Cortex of kidney (tissue), 1 donor: ENCODE measurements around the gene NUP93.
"Not testable (repeated sequence)": the region's sequence is repeated elsewhere in the genome, so short reads cannot be mapped to it uniquely, and the experiment has no call there.

Experiments
- DNase-seq: peaks from one replicate; lab custom pipeline; 2025; lab: John Stamatoyannopoulos, UW

The NUP93 gene

DNA sequence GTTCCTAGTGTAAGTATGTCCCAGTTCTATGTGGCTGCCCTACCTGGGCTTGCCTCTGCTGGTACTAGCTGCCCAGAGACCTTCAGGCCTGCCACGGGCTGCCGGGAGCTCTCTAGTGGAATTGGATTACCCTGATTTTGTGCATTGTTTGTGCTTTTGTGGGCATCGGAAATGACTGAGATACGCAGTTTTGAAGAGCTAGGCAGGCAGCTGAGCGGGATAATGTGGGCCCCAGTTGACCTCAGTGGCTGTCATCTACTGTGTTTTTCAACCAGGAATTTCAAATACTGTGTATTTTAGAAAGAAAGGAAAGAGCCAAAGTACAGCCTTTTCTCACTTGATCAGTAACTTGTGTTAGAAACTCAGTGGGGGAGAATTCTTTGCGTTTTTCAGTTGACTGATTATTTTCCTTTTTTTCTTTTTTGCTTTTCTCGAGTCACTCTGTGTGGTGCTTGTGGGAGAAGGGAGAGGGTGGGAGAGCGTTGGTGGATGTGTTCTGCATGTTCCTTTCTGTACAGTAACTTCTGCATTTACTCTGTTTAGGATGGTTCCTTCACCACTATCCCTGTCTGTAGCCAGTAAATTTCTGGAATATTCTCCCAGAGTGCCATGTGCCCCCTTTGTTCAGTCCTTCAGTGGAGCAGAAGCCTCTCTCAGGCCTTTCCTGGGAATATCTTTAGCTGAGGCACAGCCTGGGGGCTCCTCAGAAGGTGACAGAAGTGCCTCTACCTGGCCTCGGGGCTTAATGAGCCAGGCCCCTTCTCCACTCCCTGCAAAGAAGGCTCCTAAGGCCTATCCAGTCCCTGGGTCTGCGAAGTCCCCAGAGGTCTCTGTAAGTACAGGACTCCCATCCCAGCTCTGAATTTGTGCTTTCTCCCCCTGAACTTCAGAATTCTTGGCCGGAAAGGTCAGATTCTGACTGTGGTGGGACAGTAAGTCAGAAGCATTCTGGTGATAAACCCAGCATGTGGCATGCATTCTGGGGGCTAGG, 120.1 kb downstream of the NUP93 start:
- DNase-seq: no peak

DNA sequence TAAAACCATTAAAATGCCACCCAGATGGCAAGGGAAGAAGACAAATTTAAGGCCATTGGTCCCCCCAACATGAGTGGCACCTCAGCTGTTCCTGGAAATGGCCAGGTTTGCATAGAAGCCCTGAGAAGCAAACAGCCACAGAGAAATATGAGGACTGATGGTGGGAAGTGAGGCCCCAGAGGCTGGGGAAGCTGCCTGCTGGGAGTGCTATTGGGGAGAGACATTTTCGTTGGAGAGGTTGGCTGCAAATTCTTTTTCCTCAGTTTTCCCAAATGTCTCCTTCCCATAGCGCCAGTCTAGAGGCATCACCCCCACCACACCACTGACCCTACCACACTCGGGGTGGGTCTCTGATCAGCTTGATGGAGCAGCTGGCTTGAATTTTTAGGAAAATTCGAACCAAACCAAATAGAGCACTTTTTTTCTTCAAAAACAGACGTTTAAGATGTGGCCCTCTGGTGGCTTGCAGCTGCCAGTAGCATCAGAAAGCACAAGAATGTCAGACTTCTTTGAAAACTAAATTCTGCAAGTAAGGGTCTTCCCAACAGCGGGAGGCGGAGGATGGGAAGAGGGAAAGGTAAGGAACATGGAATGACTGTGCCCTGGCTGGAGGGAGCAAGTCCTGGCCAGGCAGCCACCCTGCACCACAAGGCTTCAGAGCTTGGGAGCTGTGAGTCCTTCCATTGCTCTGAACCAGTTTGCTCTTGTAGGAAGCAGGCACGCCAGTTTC, 121.9 kb downstream of the NUP93 start:
- DNase-seq: no peak

DNA sequence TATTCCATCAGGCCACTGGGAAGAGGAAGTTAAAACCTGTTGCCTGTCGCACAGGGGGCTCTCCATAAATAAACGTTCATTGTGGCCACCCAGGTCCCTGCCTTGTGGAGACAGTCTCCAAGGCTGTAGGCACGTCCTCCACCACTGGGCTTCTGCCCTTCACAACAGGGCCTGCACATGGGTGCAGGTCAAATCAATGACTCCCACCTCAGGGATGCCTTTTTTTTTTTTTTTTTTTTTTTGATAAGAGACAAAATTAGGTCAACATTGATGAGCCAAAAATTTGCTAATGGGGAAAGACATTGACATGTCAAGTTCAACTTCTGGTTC, 122.4 kb downstream of the NUP93 start:
- DNase-seq: no peak

DNA sequence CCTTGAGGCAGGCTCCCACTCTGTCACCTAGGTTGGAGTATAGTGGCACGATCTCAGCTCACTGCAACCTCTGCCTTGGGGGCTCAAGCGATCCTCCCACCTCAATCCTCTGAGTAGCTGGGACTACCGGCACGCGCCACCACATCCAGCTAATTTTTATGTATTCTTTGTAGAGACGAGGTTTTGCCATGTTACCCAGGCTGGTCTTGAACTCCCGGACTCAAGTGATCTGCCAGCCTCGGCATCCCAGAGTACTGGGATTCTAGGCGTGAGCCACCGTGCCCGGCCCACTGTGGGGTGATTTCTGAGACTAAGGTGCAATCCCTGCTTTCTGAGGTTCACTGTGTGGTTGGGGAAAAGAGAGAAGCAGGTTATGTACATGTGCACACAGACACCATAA, 123.0 kb downstream of the NUP93 start:
- no peak for DNase-seq

DNA sequence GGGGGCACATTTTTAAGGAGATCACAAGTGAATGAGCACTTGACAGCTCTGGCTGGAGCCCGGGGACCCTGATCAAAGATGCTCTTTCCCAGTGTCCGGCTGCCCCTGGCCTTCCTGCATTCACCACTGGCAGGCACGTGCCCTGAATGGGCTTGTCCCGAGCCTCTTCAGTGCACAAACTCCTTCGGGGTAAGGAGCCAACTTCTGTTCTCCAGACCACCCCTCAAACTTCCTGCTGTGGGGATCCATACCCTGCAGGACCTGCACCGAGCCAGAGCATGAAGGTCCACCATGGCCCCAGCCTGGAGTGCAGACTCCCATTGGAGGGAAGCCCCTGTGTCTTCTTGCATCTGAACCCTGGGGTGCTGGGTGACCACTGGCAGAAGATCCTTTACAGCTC, 125.3 kb downstream of the NUP93 start:
- no peak for DNase-seq

- DNase-seq: no peak
These were observed 126.0 kb downstream of the NUP93 start for GRCh38 chr16:56855946-56856345.

DNA sequence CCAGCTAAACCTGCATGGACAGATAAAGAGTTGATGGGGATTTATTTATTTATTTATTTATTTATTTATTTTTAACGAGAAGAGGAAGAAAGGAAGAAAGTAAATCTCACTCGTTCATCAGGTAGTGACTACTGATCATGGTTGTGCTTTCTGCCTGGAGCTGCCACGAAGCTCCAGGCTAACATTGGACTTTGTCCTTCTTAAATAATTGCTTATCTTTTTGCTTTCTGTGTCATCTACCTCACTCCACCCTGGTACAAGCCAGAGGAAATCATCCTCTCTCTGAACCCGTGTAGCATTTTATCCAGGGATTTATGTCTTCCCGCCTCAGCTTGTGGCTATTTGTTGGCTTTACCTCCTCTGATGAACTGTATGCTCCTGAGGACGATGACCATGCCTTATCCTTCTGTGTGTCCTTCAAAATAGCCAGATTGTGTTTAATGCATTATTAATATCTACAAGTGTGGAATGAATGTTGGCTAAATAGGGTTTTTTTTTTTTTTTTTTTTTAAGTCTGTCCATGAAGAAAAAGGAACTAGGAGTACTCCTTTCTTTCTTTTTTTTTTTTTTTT, 127.0 kb downstream of the NUP93 start:
- no peak for DNase-seq

GRCh38 chr16:56858374-56858773, 128.4 kb downstream of the NUP93 start:
- DNase-seq: no peak

DNA sequence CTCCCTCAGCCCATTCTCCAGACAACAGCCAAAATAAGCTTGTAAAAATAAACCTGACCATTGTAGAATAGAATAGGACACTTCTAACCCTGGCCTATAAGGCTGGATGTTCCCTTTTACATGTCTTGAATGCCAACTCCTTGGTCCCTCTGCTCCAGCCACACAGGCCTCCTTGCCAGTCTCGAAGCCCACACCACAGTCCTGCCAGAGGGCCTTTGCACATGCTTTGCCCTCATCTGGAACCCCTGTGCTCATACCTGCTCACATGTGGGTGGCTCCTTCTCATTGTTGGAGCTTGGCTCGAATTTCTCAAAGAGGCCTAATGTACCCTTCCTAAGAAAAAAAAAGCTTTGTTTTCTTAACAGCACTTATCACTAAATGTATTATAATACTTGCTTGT, 129.7 kb downstream of the NUP93 start:
- no peak for DNase-seq

GRCh38 chr16:56860226-56861020, 130.5 kb downstream of the NUP93 start:
- no peak for DNase-seq

DNA sequence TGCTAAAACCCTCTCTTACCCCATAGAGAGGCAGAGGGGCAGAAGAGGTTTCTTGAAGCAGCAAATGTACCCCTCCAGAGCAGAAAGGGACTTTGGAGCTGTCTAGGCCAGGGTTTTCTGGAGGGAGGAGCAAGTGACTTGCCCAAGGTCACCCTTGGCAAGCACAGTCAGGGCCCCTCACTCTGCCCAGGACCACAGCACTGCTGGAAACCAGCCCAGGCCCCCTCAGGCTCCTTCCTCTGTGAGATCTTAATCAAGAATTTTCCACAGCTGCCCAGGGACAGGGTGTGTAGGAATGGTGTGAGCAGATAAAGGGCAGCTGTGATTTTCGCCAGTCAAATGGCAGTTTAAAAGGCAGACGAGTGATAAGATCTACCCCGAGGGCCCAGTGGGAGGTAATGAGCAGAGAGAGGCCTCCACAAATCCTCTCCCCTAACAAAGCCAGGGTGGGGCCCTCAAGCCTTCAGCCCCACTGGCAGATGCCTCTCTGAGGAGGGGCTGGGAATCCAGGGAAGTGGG, 131.2 kb downstream of the NUP93 start:
- no peak for DNase-seq

DNA sequence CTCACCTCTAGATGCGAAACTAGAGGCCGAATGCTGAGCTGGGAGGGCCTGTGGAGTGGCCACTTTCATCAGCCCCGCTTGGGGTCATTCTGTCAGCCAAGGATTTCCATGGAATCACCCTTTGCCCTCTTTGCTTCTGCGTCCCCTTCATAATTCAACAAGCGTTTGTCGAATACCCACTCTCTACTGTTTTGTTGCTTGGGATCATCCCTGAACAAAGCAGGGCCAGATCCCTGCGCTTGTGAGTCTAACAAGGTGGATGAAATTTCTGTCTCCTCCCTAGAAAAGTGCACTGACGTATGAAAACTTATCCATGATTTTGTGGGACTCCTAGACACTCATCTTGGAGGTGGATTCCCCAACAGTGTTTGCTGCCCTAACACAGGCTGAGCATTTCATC, 131.8 kb downstream of the NUP93 start:
- no peak for DNase-seq

DNA sequence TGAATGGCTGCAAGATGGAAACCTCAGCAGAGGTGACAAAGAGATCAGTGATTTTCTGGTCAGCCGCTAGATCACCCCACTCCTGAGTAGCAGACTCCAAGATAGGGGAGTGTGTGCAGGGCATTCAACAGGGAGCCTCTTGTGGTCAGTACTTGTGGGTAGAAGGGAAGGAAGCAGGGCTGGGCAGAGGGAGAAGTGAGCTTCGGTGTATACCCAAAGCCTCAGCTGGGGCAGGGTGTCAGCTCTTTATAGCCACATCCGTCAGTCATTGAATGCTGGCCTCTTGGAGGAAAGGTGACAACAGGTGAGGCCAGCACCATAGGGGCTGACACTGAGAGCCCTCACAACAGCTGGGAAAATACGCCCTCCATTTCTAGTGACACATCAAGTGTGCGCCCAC, 132.8 kb downstream of the NUP93 start:
- DNase-seq: no peak

- no peak for DNase-seq
These were observed 135.0 kb downstream of the NUP93 start, which contains the start of gene SLC12A3 for GRCh38 chr16:56864960-56865359. TSS of gene SLC12A3 (plus strand) at chr16:56865207. CDS start at chr16:56865236, 29 bp downstream.

GRCh38 chr16:56865394-56866062, 135.6 kb downstream of the NUP93 start:
- DNase-seq: no peak

GRCh38 chr16:56866955-56867830, 137.3 kb downstream of the NUP93 start:
- DNase-seq: no peak

GRCh38 chr16:56868175-56868574, 138.2 kb downstream of the NUP93 start:
- DNase-seq: no peak

DNA sequence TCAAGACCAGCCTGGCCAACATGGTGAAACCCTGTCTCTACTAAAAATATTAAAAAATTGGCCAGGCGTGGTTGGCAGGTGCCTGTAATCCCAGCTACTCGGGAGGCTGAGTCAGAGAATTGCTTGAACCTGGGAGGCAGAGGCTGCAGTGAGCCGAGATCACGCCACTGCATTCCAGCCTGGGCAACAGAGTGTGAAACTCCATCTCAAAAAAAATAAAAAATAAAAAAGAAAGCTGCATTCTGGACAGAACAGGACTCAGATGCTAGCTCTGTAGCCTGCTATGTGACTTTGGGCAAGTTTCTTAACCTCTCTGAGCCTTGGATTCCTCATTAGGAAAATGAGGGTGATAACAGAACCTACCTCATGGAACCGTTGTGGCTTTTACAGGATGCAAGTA, 138.8 kb downstream of the NUP93 start:
- not testable (repeated sequence) for DNase-seq

DNA sequence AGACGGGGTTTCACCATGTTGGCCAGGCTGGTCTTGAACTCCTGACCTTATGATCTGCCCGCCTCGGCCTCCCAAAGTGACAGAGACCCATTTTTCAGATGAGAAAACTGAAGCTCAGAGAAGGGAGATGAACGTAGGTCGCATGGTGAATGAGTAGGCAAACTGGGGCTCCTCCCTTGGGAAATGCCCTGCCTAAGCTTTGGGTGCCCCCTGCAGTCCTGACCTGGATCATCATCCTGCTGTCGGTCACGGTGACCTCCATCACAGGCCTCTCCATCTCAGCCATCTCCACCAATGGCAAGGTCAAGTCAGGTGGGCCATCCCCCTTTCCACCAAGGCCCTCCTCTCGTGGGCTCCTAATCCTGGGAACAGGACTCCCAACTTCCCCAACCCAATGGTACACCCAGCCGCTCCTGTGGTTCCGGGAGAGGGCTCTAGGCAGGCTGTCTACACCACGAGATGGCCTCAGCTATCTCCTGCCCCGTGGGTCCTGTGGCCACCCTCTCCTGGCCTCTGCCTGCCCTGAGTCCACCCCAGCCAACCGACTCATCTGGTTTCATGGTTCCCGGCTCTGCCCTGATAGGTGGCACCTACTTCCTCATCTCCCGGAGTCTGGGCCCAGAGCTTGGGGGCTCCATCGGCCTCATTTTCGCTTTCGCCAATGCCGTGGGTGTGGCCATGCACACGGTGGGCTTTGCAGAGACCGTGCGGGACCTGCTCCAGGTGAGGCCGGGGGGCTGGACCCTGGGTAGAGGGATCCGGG, 139.8 kb downstream of the NUP93 start:
- DNase-seq: no peak
